MCF 10A (cell line): ENCODE measurements around the gene ZNF512B. TPM values are rescaled to one million over a fixed set of nuclear protein-coding genes. Genes with fewer than 3 reads are reported as not detected.

Source experiments
- BruUV-seq: library from RNA; stranded (reverse); fragments of 400-500 nt; replicated peaks from 2 replicates; lab custom pipeline; 2021; lab: Mats Ljungman, UMichigan
- CTCF ChIA-PET: fragments of 300-600 bp; sonication (Branson Sonifier 250); formaldehyde crosslinking; extraction: SDS; loops from one replicate; lab custom pipeline; 2021; ENCODE audit warnings: antibody characterized with exemption, inconsistent platforms; lab: Yijun Ruan, JAX
- POLR2A ChIA-PET: fragments of 300-600, 350-650 bp; sonication (Branson Sonifier 250); formaldehyde crosslinking; extraction: SDS; loops from one replicate; lab custom pipeline; 2020; ENCODE audit warnings: antibody characterized with exemption, inconsistent platforms; lab: Yijun Ruan, JAX
- DNase-seq: peaks from one replicate; pipeline ENCODE4 v3.0.0-alpha.2; 2018; ENCODE audit not compliant: unreplicated experiment
- H3K27ac Mint-ChIP-seq: one replicate; pipeline ENCODE4 v1.8.0; 2022; ENCODE audit warnings: mild to moderate bottlenecking, low read depth, mixed read lengths; ENCODE audit not compliant: unreplicated experiment
- H3K27me3 Mint-ChIP-seq: one replicate; pipeline ENCODE4 v1.8.0; 2022; ENCODE audit warnings: mixed read lengths; ENCODE audit not compliant: insufficient read depth, unreplicated experiment
- H3K36me3 Mint-ChIP-seq: one replicate; pipeline ENCODE4 v1.8.0; 2022; ENCODE audit warnings: mild to moderate bottlenecking, moderate library complexity, mixed read lengths; ENCODE audit not compliant: insufficient read depth, unreplicated experiment
- H3K4me1 Mint-ChIP-seq: one replicate; pipeline ENCODE4 v1.8.0; 2022; ENCODE audit warnings: mixed read lengths; ENCODE audit not compliant: insufficient read depth, unreplicated experiment
- H3K4me3 Mint-ChIP-seq: one replicate; pipeline ENCODE4 v1.8.0; 2022; ENCODE audit warnings: mild to moderate bottlenecking, moderate library complexity, mixed read lengths; ENCODE audit not compliant: unreplicated experiment
- H3K9me3 Mint-ChIP-seq: one replicate; pipeline ENCODE4 v1.8.0; 2022; ENCODE audit warnings: mixed read lengths; ENCODE audit not compliant: unreplicated experiment
- CTCF ChIP-seq: fragments of 200-600 bp; IDR thresholded peaks from one replicate; pipeline ENCODE4 v1.8.0; 2022; ENCODE audit warnings: antibody characterized with exemption, mild to moderate bottlenecking; ENCODE audit not compliant: unreplicated experiment
- intact Hi-C: fragments of 100-400 bp; cut with micrococcal nuclease; formaldehyde crosslinking; loops from 2 replicates; pipeline ENCODE4 v1.14.1; 2022
- total RNA-seq: library from RNA; stranded (reverse); gene quantifications from 2 replicates; pipeline ENCODE4 v1.2.3, GENCODE V29; 2022

ZNF512B gene
- total RNA-seq, 1 experiment from 2014 or later, result 26.6 TPM

DNA sequence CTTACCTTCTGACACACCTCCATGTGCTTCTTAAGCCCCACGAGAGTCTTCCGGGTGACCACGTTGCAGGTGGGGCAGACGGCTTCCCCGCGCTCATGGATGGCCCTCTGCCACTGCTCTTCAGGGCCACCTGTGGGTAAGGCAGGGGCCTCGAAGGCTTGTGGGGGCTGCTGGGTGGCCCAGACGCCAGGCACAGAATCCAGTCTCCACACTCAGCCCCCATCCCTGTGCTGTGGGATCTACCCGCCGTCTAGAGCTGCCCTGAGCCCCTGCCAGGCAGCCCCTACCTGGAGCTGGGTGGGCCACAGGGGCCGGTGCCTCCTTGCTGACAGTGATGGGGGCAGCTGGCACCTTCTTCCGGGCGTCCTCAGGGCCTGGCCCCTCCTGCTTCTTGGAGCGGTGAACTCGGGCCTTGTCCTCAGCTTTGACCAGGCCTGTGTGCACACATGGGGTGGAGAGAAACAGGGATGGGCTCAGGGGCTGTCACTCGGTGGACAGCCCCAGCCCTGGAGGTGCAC, 5.9 kb downstream of the ZNF512B start:
- Mint-ChIP-seq H3K36me3 (peaks cover 15% of the 10 kb centered on the region), H3K9me3 (no peaks in the 10 kb centered on the region), H3K4me1 (peaks cover 6% of the 10 kb centered on the region), H3K27me3 (no peaks in the 10 kb centered on the region), H3K27ac (no peak overlapping the region), H3K4me3 (no peak overlapping the region)
- DNase-seq, result no peak
- TF ChIP-seq CTCF, result no peak
- intact Hi-C loops, result no loop called here
- ChIA-PET CTCF (interaction anchor here (0.7 kb wide), 1 partner anchor 10 kb away, joined by 3 read pairs; no protein-coding TSS in a partner anchor), POLR2A (interaction anchor here (0.7 kb wide), 1 partner anchor 10 kb away, joined by 5 read pairs; no protein-coding TSS in a partner anchor)
- no TSS peak for BruUV-seq

DNA sequence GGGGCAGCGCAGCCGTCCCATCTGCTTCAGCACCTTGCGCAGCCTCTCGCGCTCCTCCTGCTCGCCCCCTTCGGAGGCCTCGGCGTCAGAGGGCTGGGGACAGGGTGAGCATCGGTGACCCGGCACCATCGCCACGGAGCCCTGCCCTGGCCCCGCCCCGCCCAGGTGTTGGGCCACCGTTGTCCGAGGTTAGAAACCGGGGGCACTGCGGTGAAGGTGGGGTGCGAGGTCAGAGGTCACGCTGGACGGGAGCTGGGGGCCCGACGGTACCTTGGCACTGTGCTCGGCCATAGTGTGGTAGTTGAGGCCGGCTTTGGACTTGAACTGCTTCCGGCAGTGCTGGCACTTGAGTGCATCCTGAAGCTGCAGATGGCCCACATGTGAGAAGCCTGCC, 6.4 kb downstream of the ZNF512B start:
- no TSS peak for BruUV-seq
- Mint-ChIP-seq H3K4me3 (no peak overlapping the region), H3K9me3 (no peaks in the 10 kb centered on the region)

GRCh38 chr20:63962426-63963347, 7.0 kb downstream of the ZNF512B start:
- H3K36me3 Mint-ChIP-seq, result peaks cover 21% of the 10 kb centered on the region
- H3K9me3 Mint-ChIP-seq, result no peaks in the 10 kb centered on the region
- CTCF ChIA-PET, result no interaction called here

More for the DNA sequence above, 6.4 kb downstream of the ZNF512B start:
- ChIA-PET CTCF (no interaction called here), POLR2A (interaction anchor here (0.7 kb wide), 1 partner anchor 10 kb away, joined by 5 read pairs; no protein-coding TSS in a partner anchor)
- peaks cover 7% of the 10 kb centered on the region for H3K4me1 Mint-ChIP-seq
- no peak for TF ChIP-seq CTCF
- intact Hi-C loops, result no loop called here
- DNase-seq, result no peak
- no peak overlapping the region for H3K27ac Mint-ChIP-seq
- peaks cover 20% of the 10 kb centered on the region for H3K36me3 Mint-ChIP-seq
- H3K27me3 Mint-ChIP-seq, result no peaks in the 10 kb centered on the region

More at GRCh38 chr20:63962426-63963347, 7.0 kb downstream of the ZNF512B start:
- DNase-seq, result no peak
- intact Hi-C loops, result no loop called here
- no peak overlapping the region for H3K4me3 Mint-ChIP-seq
- no peak overlapping the region for H3K27ac Mint-ChIP-seq
- no peaks in the 10 kb centered on the region for H3K27me3 Mint-ChIP-seq
- POLR2A ChIA-PET, result interaction anchor here (0.7 to 1.7 kb wide), 2 partner anchors 11 to 18 kb away, joined by 5 read pairs; partner anchors contain the start of gene PRPF6
- peaks cover 8% of the 10 kb centered on the region for H3K4me1 Mint-ChIP-seq
- no TSS peak for BruUV-seq
- no peak for TF ChIP-seq CTCF
